ENCODE data around the gene LUZP1.
"Not testable (repeated sequence)": the region's sequence is repeated elsewhere in the genome, so short reads cannot be mapped to it uniquely, and the experiment has no call there.

LUZP1 gene

DNA sequence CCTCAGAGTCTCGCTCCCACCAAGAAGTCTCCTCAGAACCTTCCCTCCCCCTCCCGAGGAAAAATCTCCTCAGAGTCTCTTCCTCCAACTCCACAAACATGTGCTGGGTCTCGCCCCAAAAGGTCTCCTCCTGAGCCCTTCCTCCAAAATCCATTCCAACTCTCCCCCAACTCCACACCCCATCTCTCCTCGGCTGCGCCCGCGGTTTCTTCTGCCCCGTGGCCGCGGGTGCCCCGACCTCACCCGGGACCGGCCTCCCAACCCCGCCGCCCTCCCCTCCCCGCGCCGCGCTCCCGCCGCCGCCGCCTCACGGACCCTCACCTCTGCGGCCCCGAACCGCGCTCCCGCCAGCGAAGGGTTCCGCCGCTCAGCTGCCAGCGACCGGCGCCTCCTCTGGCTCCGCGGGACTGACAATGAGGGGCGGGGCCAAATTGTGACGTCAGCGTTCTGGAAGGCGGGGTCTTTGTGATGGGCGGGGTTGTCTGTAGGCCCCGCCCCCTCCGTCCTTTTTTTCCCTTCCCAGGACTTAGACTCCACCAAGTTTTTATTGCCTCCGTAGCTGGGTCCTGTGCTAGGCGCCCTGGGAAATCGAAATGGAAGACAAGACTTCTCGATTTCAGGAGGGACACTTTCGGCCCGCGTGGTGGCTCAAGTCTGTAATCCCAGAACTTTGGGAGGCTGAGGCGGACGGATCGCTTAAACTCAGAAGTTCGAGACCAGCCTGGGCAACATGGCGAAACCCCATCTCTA, at the start of gene LUZP1:
TSS of gene LUZP1 (minus strand) at position 412 of the 750 bp plus-strand sequence.
- peak; percentile 90 for DNase-seq

DNA sequence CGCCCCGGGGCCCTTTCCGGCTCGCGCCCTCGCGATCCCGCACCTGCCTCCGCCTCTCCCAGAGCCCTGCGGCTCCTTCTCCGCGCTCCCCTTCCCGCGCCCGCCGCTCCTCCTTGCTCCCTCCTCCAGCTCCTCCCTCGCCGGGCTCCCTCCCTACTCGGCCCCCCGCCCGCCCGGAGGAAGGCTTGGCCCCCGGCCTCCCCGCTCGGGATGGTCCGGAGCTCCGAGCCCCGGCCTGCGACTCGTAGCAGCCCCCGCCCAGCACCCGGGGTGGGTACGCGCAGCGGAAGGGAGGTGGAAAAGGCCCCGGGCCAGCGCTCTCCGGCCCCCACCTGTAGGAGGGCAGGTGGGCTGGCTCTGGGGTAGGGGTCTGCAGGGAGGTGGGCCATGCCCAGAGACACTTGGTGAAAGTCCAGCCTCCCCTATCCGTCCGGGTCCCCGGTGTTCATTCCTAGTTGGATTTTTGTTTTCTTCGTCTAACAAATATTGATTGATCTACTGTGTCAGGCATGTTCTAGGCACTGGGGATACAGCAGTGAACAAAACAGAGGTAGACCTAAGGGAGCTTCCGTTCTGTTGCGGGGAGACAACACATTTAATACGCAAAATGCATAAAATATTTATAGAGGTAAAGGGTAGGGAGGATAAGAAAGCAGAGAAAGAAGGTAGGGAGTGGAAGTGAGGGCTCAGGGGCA, 48.9 kb upstream of the LUZP1 start, which contains the start of gene HTR1D:
TSS of gene HTR1D (minus strand) at position 82 of the 695 bp plus-strand sequence. CDS start 23,283 bp downstream, outside the sequence.
- peak; percentile 45 for DNase-seq

DNA sequence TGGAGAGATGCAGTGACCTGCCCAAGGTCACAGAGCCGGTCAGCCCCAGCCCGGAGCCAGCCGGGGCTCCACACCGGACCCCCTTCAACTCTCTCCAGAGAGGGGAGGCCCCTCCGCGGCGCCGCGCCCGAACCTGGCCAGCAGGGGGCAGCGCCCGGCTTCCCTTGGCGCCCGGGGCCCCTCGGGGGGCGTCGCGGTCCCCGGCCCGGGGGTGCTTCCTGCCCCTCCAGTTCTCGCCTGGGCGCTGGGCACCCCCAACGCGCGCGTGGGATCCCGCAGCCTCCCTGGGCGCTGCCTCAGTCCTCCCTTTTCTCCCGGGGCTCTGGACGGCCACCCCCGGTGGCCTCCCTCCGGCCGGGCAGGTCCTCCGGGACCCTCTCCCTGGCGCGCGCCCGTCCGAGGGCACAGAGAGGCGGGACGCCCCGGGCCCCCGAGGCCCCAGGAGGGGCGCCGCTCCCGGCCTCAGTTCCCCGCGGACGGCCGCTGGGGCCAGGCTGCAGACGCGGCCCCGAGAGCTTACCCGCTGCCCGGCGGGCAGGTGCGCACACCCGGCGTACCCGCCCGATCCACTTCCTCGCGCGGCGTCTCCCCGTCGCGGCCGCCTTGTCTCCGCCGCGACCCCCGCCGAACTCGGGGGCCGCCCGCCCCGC, 48.2 kb upstream of the LUZP1 start:
- no peak for DNase-seq

DNA sequence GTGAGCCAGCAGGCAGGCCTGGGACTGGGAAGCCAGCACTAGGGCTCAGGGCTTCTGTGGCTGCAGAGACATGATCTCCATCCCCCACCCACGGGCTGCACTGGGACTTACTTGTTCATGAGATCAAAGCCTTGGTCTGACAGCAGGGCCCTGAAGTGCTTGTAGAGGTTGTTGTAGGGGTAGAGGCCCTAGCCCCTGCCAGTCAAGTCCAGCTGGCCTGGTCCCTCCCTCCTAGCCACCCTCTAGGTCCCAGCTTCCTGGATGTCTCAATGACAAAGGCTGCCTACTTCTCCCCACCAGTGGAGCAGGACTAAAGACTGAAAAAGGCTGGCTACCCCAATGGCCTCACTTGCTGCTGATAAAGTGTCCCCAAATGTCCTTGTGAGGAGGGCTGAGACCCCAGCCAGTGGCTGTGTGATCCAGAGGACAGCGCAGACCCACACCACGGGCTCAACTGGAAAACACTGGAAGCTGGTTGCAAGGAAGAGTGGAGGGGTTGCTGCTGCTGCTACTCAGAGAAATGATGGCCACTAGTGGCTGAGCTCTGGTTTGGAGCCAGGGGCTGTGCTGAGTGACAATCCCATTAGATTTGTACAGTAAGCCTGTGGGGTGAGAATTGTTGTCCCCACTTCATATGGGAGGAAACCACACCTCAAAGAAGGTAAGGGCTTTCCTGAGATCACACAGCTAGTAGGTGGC, 47.2 kb upstream of the LUZP1 start:
- no peak for DNase-seq

DNA sequence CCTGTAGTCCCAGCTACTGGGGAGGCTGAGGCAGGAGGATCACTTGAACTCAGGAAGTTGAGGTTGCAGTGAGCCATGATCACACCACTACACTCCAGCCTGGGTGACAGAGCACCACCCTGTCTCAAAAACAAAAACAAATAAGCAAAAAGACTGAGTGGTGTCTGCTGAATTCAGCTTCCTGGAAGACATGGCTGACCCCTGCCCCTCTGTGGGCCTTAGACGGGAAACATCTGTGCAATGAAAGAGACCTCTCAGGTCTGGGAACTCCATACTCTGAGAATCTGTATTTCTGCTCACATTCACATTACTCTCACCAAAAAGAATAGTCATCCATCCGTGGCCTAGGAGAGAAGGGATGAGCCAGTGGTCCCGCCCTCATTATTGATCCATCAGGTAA, 46.6 kb upstream of the LUZP1 start:
- DNase-seq: no peak

DNA sequence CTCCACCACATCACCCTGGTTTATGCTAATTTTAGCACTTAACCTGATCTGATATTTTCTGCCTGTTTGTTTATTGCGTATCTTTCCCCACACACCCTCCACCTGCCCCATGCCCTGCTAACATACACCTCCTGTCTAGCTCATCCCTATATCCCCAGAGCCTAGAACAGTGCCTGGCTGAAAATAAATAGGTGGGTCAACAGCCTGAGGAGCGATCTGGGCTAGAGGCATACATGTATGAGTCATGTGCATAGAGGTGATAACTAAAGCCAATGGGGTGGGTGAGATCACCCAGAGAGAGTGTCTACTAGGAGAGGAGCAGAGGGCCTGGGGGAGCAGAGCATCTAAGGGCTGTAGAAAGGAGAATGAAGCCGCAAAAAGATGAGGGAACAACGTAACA, 46.0 kb upstream of the LUZP1 start:
- no peak for DNase-seq

DNA sequence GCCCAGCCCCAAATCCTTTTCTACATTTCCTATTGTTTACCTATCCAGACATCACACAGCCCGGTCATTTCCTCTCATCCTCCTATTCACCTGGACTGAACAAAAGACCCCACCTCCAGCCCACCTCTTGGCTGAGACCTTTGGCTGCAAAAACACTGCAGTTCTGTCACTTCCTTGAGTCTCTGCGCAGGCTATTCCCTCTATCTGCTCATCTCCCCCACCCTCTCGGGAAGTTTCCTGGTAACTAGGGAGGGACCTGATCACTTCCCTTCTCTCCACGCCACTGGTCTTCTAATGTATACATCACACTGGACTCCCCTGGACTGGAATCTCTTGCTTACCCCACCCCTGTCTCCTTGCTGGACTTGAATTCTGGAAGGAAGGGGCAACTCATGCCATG, 43.3 kb upstream of the LUZP1 start:
- DNase-seq: no peak

DNA sequence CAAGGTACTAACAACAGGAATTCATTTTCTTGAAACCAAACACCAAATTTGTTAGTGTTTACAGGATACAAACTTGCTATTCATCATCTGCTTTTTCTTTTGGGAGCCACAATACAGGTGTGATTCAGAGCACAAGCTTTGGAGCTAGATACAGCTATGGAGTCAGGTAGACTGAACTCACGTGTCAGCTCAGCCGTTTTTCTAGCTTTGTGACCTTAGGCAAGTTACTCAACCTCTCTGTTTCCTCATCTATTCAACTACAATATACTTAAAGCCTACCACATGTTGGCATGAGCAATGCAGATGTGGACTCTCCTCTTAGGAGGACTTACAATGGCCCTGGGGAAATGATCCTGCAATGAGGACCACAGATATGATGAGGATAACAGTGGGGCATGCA, 42.3 kb upstream of the LUZP1 start:
- no peak for DNase-seq

DNA sequence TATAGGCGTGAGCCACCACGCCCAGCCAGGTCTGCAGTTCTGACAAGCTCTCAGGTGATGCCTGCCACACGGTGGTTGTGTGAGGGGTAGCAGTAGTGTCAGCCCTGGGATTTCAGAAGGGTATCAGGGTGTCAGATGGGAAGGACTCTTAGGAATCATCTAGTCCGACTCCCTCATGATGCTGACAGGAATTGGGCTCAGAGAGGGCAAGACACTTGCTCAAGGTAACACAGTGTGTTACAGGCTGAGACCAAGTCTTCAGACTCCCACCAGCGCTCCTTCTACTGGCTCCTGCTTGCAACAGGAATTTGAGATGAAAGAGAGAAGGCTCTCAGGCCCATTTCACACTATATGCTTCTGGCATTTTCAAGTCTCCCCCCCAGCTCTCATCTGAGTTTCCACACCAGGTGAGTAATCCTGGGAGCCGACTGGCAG, 41.7 kb upstream of the LUZP1 start:
- DNase-seq: no peak

DNA sequence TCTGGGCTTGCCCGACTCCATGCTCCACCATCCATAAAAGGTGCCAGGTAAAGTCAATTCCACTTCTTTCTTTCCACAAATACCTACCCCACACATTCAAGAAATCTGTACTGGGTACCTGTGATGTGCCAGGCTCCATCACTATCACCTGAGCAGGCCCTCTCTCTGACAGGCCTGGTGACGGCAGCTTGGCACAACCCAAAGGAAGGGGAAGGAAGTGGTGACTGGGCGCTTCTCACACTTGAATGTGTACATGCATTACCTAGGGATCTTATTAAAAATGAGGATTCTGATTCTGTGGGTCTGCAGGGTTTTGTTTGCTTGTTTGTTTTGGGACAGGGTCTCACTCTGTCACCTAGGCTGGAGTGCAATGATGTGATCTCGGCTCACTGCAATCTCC, 41.1 kb upstream of the LUZP1 start:
- DNase-seq: no peak

DNA sequence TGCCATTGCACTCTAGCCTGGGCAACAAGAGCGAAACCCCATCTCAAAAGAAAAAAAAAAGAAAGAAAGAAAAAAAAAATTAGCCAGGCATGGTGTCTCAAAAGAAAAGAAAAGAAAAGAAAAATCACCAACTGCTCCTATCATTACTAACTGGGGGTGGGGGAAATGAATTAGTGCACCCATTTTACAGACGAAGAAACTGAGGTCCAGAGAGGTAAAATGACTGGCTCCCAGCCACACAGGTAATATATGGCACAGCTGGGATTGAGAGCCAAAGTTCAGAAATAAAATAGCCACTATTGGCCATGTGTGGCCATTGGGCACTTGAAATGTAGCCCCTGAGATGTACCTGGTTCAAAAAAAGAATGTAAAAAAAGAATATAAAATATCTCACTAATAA, 39.9 kb upstream of the LUZP1 start:
- DNase-seq: no peak

DNA sequence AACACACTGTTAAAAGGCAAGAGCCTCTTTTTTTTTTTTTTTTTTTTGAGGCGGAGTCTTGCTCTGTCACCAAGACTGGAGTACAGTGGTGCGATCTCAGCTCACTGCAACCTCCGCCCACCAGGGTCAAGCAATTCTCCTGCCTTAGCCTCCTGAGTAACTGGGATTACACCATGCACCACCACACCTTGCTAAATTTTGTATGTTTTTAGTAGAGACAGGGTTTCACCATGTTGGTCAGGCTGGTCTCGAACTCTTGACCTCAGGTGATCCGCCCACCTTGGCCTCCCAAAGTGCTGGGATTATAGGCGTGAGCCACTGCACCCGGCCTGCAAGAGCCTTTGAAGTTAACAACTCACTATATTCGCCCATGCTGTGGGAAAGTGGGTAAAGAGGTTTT, 39.1 kb upstream of the LUZP1 start:
- DNase-seq: not testable (repeated sequence)

DNA sequence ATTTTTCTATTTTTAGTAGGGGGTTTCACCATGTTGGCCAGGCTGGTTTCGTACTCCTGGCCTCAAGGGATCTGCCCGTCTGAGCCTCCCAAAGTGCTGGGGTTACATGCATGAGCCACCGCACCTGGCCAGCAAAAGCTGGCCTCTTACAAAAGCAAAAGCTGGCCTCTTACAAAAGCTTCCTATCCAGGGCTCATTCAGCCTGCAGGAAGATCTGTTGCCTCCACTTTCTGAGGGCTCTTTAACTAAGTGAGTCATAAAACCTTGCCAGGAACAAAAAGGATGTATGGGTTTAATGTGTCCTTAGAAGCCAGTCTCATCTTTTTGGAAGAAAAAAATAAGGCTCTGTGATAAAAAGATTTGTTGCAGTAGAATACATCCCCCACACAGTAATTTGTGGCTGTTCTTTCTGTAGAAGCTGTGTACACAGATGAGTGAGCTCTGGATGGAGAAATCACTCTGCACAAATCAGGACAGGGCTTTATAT, 33.6 kb upstream of the LUZP1 start:
- no peak for DNase-seq

DNA sequence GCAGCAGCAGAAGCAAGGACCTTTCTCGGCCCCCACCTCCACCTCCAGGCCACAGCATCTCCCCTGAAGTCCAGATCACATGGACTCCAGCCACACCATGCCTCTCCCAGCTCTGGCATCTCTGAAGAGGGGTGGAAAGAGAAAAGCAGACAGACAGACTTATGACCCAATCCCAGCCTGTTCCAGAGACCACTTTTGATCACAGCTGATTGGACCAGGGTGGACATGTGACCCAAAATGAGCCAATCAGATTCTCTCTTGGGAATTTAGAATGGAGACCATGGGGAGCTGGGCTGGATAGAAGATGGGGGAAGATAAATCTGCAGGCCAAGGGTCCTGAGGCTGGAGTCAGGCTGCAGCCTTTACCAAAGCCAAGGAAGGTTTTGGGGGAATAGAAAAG, 32.2 kb upstream of the LUZP1 start:
- DNase-seq: no peak

DNA sequence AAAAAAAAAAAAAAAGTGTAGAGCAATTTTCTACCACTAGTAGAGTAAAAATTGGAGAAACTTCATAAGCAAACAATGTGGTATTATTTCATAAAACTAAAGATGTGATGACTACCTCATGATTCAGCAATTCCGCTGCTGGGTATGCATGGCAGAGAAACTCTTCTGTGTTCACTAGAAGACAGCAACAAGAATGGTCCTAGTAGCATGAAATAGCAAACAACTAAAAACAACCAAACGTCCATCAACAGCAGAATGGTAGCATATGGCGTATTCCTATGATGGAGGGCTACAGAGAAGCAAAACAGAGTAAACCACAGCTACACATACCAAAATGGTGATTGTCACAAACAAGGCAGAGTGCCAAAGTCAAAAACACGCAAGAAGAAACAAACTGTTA, 29.7 kb upstream of the LUZP1 start:
- no peak for DNase-seq

DNA sequence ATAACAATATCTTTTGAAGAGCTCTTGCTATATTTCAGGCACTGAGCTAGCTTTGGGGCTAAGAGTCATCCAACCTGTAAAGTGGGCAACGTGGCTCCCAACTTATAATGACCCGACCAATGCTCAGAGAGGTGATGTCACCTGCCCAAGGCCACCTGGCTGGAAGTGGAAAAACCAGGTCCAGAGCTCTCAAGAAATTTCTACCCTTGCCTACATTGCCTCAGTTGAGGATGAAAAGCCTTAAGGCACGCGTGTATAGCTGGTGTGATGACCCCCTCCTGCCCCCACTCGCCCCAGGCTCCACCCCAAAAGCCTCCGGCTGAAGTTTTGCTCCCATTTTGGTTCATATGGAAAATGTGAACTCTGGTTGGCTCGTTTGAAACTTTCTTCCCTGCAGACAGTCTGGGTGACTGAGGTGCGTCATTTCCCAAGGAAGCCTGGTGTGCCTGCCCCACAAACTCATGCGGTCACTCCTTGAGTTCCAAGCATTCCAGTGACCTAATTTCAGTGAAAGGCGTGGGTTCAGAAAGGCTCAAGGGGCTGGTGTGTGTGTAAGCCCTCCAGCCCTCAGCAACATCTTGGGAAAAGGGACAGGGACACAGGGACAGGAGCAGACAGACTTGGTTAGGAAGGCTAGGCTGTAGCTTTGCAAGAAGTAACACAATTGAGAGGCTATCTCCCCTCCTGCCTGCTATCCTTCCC, 28.1 kb upstream of the LUZP1 start:
- DNase-seq: no peak

DNA sequence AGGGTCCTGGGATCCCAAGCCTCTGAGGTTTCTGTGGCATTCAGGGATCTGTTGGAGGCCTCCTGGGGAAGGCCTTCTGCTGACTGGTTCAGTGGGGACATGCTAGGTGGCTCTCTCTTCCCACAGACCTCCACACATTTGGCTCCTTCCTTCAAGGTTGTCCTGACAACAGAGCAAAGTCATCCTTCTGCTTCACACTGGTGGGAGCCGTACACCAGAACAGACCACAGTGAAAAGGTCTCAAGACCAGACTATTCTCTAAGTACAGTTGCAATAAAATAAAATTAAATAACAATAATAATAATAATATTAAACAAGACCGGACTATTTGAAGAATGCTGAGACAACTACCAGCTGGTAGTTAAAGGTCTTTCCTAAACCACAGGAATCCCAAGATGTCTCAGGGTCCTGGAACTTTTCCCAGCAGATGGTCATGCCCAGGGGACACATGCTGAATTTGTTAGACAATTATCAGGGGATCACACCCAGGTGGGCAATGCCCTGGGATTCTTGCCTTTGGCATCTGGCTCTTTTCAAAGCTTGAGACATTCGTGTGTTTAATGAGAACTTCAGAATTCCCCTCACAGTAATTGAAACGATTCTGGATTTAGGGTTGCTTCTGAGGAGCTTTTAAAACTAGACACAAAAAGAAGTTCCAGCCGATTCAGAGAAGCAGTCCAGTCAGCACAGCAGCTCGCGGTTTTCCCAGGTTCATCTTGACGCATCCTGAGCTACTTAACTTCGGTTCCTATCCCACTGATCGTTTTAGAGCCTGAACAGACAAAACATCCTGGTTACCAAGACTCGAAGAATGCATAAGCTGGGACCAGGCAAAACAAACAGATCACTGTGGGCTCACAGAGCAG, 25.7 kb upstream of the LUZP1 start:
- no peak for DNase-seq

DNA sequence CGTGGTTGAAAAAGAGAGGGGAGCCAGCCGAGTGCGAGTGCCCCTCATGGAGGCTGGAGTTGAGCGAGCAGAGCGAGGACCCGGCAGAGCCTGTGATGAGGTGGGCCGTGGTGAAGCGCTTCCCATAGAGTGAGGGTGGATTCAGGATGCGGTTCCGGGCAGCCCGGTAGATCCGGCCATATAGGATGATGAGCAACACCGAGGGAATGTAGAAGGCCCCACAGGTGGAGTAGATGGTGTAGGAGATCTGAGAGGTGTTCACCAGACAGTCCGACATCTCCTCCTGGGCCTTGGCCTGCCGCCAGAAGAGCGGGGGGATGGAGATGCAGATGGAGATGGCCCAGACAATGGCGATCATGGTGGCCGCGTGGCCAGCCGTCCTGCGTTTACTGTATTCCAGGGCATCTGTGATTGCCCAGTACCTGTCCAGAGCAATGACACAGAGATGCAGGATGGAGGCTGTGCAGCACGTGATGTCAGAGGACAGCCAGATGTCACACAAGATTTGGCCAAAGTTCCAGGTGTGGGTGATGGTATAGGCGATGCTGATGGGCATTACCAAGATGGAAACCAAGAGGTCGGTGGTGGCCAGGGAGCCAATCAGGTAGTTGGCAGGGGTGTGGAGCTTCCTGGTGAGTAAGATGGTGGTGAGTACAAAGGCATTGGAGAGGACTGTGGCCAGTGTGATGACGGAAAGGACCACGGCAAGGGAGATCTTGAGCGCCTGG, 24.9 kb upstream of the LUZP1 start:
- no peak for DNase-seq

DNA sequence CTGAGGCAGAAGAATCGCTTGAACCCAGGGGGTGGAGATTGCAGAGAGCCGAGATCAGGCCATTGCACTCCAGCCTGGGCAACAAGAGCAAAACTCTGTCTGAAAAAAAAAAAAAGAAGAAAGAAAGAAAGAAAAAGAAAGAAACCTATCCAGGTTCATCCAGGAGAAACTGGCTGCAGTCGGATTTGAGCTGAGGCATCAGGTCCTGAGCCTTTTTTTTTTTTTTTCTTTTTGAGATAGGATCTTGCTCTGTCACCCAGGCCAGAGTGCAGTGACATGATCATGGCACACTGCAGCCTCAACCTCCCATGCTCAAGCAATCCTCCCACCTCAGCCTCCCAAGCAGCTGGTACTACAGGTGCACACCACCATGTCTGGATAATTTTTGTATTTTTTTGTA, 22.5 kb upstream of the LUZP1 start:
- no peak for DNase-seq

DNA sequence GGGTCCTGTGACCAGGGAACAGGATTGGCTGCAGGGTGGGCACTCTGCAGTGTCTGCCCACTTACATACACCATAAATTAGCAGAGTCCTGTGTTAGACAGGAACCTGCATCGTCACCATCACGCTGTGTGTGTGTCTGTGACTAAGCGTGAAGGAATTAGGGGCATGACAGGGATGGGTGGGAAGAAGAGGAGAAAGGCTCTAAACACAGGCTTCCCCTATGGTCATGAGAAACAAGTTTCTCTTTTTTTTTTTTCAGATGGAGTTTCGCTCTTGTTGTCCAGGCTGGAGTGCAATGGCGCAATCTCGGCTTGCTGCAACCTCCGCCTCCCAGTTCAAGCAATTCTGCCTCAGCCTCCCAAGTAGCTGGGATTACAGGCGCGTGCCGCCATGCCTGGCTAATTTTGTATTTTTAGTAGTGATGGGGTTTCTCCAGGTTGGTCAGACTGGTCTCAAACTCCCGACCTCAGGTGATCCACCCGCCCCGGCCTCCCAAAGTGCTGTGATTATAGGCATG, 20.3 kb upstream of the LUZP1 start:
- not testable (repeated sequence) for DNase-seq

All from left hindlimb (tissue), 1 donor.